MM.1S (cell line): ENCODE measurements around the gene KCNK16.

Experiments
- EZH2 ChIP-seq: fragments of 300-600 bp; sonication (generic); optimal IDR thresholded peaks from 2 replicates; pipeline ENCODE3; 2017; ENCODE audit warnings: low read depth, mild to moderate bottlenecking, antibody characterized with exemption, low read length, mixed read lengths
- EZH2phosphoT487 ChIP-seq: fragments of 300-600 bp; sonication (generic); IDR thresholded peaks from 2 replicates; pipeline ENCODE4 v1.6.1; 2018; ENCODE audit warnings: antibody characterized with exemption, low read length
- TF ChIP-seq, protein P1 (sequence below): fragments of 300-600 bp; sonication (generic); IDR thresholded peaks from 2 replicates; pipeline ENCODE4 v1.5.1; 2016; ENCODE audit warnings: antibody characterized with exemption, low read length, mixed read lengths

DNA sequence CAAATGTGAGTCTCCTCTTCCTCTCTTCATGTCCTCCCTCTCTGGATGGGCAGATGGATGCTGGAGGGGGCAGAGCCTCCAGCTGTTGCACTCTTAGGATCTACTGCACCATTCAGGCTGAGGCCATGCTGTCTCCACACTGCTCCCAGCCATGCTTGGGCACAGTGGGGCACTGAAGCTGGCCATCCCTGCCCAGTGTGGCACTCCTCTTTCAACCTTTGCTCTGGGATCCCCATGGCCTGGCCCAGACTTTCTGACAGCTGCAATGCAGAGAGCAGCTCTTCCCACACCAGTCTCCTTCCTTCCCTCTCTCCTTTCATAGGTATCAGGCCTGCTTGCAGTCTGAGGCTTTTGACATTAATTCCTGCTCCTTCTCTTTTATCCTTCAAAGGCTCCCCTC, 17.6 kb downstream of the KCNK16 start:
- TF ChIP-seq, protein P1, sequence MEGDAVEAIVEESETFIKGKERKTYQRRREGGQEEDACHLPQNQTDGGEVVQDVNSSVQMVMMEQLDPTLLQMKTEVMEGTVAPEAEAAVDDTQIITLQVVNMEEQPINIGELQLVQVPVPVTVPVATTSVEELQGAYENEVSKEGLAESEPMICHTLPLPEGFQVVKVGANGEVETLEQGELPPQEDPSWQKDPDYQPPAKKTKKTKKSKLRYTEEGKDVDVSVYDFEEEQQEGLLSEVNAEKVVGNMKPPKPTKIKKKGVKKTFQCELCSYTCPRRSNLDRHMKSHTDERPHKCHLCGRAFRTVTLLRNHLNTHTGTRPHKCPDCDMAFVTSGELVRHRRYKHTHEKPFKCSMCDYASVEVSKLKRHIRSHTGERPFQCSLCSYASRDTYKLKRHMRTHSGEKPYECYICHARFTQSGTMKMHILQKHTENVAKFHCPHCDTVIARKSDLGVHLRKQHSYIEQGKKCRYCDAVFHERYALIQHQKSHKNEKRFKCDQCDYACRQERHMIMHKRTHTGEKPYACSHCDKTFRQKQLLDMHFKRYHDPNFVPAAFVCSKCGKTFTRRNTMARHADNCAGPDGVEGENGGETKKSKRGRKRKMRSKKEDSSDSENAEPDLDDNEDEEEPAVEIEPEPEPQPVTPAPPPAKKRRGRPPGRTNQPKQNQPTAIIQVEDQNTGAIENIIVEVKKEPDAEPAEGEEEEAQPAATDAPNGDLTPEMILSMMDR, result no peak
- TF ChIP-seq EZH2phosphoT487, result no peak
- no peak for TF ChIP-seq EZH2
